Smooth muscle cell of the brain vasculature (primary cell): ENCODE measurements around the gene CD80.

ENCODE experiments used
- DNase-seq: peaks from one replicate; pipeline ENCODE4 v3.0.0-alpha.2; 2012; ENCODE audit warnings: low read depth, low spot score

Gene CD80

DNA sequence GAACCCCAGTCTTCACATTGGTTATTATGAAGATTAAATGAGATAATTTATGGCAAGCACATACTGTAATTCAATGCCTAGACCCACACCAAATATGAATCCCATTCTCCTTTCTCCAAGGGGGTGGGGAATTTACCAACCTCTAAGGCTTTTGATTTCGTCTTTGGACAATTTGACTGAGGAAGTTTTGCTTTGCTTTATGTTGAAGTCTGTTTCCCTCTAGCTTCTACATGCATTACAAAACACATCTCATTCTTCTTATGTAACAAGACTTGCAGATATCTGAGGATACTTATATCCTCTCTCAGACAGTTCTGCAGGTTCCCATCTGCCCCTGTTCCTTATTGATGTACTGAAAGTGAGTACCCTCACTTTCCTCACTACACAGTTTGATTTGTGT, 12.2 kb downstream of the CD80 start:
- DNase-seq = no peak

DNA sequence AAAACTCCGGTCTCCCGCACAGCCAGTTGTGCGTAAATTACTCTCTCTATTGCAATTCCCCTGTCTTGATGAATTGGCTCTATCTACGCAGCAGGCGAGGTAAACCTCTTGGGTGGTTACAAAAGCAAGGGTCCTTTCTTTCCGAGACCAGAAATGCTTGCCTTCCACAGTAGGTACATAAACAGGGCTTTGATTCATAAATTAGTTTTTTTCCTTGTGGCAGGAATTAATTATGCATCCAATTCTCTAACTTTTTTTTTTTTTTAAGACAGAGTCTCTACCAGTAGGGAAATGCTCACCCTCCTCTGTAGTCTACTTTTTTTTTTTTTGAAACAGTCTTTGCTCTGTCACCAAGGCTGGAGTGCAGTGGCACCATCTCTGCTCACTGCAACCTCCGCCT, 16.3 kb downstream of the CD80 start:
- DNase-seq = no peak

DNA sequence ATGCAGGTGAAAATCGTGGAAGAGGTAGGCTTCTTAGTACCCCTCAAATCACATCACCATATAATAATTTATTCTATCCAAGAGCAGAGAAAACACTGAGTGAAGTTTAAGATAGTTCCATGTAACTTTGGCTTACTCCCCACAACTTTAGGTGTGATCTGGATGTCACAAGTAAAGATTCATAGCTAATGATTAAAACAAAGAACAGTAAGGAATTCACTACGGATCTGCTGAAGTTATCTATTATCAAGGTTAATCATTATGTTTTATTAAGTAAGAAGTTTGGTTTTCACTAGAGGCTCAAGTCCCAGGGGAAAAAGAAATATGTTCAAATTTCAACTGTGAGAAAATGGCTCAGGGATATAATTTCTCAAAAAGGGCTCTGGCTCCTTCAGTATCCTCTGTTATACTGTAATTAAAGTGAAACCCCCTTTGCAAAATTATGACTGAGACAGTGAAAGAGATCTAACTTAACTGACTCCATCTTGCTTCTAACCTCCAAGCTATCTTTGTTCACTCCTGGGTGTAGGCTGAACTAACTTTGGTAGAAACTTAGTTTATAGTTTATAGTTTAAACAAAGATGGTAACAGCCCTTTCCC, 17.1 kb downstream of the CD80 start:
- no peak for DNase-seq

DNA sequence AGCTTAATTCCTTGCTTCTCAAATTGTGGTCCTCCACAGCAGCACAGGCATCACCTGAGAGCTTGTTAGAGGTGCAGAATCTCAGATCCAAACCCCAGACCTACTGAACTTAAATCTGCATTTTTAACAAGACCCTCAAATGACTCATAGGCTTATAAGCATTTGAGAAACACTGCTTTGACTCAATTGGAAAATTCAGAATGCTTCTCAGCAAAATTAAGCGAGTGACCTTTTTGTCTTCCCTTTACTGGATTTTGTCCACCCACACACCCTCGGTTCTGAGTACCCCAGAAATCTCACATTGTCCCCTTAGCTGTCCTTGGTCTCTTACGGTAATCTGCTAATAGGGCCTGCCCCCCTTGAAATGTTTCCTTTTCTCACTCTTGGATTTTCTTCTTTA, 17.9 kb downstream of the CD80 start:
- DNase-seq = no peak

DNA sequence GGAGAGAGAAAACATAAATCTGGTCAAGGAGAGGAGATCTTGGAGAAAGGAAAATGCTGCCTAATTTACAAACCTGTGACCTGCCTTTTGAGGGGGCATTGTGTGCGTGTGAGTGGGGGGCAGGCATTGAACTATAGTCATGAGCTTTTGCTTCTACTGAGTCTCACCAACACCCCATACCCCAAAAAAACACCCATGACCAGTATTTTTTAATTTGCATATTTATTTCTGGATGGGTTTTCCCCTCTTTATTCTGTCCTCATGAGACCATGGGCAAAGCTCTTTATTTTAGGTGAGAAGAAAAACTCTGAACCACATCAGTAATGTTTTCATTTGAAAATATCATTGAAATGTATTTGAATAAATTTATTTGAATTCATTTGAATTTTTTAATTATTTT, 20.6 kb downstream of the CD80 start:
- no peak for DNase-seq

DNA sequence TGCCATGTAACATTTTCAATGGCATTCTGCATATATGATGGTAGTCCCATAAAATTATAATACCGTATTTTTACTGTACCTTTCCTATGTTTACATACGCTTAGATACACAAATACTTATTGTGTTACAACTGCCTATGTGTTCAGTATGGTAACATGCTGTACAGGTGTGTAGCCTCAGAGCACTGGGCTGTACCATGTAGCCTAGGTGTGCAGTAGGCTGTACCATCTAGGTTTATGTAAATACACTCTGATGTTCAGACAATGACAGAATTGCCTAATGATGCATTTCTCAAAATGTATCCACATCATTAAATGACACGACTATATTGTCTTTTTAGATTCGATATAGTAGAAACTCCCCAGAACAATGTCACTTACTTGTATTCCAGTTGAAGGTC, 22.7 kb downstream of the CD80 start:
- DNase-seq = no peak

DNA sequence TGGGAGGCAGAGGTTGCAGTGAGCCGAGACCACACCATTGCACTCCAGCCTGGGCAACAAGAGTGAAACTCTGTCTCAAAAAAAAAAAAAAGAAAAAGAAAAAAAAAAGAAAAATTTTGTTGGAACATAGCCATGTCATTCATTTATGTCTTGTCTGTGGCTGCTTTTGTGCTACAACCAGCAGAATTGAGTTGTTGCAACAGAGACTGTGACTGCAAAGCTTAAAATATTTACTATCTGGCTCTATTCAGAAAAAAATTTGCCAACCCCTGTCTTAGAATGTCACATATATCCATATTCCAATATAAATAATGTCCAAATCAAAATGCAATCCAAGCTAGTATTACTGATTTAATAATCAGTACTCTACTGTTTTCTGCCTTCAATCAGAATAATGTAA, 25.1 kb downstream of the CD80 start:
- no peak for DNase-seq

DNA sequence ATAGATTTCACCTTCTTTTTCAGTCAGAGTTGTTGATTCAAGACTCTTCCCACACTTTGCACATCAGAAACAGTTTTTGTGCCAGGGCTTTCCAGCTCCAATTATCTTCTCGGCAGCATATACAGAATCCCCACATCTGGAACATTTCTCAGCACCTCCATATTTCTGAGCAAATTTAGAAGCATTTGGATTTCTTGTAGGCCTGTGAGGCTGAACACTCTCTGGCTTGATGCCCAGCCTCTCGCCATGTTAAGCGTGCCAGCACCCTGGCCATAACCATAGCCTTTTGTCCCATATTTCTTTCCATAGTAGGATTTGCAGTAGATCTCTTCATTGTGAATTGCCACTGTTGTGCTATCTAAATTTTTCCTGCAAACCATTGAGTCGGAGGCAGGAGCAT, 28.3 kb downstream of the CD80 start:
- no peak for DNase-seq

DNA sequence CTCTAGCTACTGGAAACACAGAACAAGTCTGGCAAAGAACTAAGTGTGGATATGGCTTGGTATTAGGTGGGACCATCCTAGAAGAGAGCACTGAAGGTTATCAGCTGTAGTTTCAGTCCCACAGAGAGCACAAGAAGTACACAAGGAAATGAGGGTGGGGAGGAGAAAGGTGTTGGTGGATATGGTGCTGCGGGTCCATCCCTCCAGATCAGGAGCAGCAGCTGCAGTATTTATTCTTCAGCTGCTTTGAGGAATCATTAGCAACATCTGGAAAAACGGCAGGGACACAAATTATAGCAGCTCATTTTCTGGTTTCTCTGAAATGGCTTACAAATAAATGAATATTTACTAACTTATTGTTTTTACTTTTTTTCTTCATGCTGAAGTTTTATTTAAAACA, 29.0 kb downstream of the CD80 start:
- DNase-seq = no peak

DNA sequence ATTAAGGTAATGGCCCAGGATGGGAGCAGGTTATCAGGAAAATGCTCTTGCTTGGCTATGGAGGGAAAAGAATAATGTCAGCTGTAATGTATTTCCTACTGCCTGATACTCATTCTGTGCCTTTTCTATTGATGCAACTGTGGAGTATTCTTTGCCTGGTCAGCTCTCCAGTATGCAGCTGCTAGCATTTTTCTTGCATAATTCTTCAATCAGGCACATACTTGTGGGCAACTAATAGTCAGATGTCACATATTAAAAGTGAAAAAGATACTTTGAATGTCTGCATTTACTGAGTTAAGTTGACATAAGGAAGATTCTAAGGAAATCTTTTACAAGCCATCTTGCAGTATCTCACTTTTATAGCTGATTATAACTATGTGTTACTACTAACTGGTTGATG, 29.5 kb downstream of the CD80 start:
- DNase-seq = no peak

DNA sequence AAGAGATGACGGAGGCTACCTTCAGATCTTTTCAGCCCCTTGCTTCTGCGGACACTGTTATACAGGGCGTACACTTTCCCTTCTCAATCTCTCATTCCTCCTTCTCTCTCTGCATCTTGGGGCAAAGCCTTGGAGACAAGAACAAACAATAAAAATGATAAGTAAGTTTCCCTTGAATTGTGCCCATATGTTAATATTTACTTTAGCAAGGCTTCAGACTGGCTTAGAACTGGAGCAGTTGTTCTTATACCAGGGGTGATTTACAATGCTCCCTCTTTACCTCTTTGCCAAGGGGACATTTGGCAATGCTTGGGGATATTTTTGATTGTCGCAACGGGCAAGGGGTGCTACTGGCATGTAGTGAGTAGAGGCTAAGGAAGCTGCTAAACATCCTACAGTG, 31.7 kb downstream of the CD80 start:
- DNase-seq = no peak

DNA sequence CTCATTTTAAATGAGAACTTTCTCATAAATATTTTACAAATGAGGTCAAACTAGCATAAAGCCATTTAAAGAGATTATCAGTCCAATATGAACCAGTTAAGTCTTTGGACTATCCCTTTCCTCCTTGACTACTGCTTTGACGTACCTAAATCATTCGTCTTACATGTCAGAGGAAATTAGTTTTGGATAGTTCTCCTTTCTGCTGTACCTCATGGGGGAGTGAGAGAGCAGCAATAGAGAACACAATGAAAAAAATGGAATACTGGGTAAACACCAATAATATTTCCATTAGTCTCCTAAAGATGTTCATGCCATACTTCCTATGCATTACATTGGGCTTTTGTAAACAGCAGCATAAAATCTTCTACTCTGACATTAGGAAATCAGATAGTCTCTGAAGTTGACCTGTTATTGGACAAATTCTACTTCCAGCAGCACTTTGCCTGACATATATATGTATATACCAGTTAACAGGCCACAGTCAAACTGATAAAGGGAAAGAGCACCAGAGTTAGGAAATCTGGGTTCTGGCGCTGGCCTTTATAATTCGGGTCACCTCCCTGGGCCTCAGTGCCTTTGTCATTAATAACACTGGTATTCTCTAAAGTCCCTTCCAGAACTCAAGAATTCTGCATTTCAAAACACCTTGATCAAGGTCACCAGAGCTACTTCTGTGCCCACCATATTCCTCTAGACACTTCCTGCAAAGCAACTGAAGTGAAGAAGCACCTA, 34.3 kb downstream of the CD80 start:
- DNase-seq = no peak

DNA sequence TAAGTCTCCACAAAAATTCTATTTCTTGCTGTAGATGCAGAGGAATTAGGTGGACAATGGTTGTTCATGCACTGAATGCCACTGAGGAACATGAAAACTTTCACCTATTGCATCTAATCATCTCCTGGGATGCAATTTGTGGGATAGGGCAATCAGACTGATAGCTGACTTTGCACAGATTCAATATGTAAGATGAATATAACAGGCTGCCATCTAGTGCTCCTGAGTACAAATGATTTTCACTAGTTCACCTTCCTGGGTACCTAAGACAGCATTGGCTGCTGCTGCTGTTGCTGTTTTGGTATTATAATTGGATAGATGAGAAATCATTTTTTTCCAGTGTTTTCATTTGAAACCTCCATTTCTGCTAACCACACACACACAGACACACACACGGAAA, 41.4 kb downstream of the CD80 start:
- DNase-seq = no peak

DNA sequence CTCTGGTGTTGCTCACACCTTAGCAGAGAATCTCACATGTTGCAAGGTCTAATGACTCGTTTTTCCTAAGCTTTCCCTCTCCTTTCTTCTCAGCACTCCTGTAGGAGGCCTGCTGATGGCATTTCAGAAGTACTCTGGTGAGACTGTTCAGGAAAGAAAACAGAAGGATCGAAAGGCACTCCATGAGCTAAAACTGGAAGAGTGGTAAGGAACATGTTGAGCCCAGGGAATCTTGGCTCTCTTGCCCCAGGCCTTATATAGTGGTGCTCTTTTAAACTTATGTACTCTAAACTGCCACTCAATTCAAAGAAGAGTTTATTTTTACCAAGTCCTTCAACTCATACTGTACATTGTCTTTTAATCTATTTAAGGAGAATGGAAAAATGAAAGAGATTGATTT, 42.3 kb downstream of the CD80 start:
- DNase-seq = no peak

DNA sequence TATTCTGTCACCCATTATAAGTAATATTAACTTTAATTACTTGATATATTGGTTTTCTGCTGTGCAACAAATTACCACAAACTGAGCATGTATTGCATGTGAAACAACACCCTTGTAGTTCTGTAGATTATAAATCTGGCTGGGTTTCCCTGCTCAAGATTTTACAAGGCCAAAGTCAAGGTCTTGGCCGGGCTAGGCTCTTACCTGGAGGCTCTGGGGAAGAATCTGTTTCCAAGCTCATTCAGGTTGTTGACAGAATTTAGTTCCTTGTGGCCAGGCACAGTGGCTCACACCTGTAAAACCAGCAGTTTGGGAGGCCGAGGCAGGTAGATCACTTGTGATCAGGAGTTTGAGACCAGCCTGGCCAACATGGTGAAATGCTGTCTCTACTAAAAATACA, 44.8 kb downstream of the CD80 start:
- no peak for DNase-seq

DNA sequence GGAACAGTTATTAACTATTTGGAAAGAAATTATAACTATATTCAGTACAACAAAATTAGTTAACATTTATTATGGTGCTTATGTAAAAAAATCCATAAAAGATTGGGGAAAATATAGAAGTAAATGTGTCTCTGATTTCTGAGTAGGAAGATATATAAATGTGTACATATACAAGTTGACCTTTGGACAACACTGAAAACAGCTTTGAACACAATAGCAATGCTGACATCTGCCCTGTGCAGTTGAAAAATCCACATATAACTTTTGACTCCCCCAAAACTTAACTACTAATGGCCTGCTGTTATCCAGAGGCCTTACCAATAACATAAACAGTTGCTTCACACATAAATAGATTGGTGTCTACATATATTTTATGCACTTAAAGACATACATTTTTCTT, 48.7 kb downstream of the CD80 start:
- DNase-seq = no peak

DNA sequence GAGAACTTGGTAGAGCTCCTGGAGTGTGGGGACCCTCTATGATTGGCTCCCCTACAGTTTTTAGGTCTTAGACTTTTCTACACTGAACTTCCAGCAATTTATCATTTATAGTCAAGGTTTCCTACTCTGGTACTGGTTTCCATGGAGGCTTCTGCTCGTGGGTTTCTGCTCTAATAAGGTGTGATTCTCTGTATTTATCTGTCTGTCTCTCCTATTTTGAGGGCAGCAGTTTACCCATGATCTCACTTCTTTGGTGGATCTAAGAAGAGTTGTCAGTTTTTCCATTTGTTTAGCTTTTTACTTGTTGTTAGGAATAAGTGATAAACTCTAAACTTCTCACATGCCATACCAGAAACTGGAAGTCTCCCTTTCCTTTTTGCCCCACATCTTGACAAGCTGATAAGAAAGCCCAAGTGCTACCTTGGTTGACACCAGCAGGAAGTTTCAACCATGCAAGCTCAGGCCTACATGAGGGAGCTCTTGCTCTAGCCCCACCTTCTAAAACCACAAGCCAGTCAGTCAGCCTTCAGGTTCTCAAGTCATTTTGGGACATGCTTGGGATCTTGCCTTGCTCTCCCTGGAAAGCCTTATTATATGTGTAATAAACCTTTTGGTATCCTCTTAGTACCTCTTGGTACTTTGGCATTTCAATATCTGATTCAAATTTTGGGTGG, 51.1 kb downstream of the CD80 start:
- DNase-seq = no peak

DNA sequence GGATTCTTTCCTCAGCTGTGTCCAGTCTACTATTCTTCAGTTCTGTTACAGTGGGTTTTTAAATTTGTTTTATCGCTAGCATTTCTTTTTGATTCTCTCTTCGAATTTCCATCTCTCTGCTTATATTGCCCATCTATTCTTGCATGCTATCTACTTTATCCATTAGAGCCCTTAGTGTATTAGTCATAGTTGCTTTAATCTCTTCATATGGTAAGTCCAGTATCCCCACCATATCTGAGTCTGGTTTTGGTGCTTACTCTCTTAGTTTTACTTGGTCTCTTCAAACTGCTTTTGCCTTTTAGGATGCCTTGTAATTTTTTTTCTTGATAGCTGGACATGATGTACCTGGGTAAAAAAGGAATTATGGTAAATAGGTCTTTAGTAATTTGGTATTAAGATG, 52.0 kb downstream of the CD80 start:
- DNase-seq = no peak

DNA sequence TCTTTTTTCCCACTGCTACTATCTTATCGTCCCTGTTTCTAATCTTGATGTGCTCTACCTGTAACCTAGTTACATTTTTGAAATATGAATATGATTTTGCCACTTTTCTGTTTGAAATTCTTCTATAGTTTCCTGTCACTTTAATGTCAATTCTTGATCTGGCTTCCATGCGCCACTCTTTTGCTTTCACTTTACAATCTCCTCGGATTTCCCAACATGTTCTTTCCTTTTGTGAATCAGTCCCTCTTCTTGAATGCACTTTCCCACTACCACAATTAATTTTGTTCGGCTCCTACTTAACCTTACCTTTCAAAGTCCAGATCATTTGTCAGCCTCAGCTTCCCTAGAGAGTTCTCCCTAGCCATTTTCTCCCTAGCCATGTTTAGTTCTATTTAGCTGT, 52.8 kb downstream of the CD80 start:
- no peak for DNase-seq

DNA sequence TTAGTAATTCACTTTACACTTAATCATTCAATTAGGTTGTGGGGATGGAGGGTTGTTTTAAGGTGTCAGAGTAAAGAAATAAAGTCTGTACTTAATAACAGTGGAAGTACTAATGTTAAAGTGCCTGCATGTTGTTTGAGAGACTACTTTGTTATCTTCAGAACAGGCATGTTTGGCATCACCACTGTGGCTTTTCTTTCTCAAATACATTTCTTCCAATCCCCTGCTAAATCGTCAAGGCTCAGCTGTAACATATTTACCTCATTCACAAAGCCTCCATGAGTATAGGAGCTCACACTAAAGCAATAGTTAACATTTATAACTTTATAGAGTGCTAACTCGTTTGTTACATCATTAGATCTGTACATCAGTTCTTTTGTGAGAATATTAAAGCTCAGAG, 58.5 kb downstream of the CD80 start:
- no peak for DNase-seq

DNA sequence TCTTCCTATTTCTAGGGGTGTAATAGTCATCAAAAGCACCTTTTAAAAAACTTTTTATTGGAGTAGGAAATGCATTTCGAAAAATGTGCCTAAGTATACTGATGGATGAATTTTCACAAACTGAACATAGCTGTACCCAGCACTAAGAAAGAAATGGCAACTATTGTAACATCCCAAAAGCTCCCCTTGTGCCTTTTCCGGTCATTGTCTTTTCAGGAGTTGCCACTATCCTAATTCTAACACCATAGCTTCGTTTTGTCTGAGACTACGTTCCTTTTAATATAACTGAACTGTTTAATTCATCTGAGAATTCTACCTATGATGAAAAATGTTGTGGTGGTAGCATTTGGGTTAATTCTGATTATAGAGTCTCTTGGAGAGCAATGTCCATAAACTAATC, 59.1 kb downstream of the CD80 start:
- DNase-seq = no peak

DNA sequence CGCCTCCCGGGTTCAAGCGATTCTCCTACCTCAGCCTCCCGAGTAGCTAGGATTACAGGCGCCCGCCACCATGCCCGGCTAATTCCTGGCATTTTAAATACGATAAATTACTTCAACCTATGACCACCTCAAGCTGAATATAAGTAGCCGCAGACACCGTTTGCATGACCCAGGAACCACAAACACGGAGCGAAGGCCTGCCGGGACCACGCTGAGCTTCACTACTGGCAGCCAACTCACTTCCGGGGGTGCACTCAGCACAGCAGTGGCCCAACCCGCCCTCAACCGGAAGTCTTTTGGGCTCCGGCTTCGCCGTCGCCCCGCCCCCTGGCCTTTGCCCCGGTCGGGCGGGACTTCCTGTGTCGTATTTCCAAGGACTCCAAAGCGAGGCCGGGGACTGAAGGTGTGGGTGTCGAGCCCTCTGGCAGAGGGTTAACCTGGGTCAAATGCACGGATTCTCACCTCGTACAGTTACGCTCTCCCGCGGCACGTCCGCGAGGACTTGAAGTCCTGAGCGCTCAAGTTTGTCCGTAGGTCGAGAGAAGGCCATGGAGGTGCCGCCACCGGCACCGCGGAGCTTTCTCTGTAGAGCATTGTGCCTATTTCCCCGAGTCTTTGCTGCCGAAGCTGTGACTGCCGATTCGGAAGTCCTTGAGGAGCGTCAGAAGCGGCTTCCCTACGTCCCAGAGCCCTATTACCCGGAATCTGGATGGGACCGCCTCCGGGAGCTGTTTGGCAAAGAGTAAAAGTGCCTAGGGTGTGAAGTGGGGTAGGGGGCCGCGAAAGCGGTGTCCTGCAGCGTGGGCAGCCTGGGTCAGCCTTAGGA, 61.0 kb downstream of the CD80 start, which contains the start of gene TIMMDC1:
TIMMDC1 (plus strand) TSS at position 362 of the 826 bp plus-strand sequence; CDS start at position 549, 187 bp downstream.
- peak; percentile 84 for DNase-seq
